Activated CD8-positive, alpha-beta memory T cell treated with anti-CD3 and anti-CD28 coated beads, Interleukin-2, amount 50 U/mL, for 24 hours (primary cell): Measurements from ENCODE around the gene RASA2.
"Not testable (repeated sequence)": the region's sequence is repeated elsewhere in the genome, so short reads cannot be mapped to it uniquely, and the experiment has no call there.

Experiments used
- DNase-seq: peaks from one replicate; pipeline ENCODE4 v3.0.0-alpha.2; 2020; ENCODE audit errors: extremely low read depth

The RASA2 gene

GRCh38 chr3:141532609-141533008 is 45.8 kb downstream of the RASA2 start:
- no peak for DNase-seq

GRCh38 chr3:141536017-141536416 is 49.2 kb downstream of the RASA2 start:
- not testable (repeated sequence) for DNase-seq

GRCh38 chr3:141537856-141538255 is 51.0 kb downstream of the RASA2 start:
- no peak for DNase-seq

- DNase-seq = no peak
Observed at GRCh38 chr3:141538568-141539240, 51.9 kb downstream of the RASA2 start.

DNA sequence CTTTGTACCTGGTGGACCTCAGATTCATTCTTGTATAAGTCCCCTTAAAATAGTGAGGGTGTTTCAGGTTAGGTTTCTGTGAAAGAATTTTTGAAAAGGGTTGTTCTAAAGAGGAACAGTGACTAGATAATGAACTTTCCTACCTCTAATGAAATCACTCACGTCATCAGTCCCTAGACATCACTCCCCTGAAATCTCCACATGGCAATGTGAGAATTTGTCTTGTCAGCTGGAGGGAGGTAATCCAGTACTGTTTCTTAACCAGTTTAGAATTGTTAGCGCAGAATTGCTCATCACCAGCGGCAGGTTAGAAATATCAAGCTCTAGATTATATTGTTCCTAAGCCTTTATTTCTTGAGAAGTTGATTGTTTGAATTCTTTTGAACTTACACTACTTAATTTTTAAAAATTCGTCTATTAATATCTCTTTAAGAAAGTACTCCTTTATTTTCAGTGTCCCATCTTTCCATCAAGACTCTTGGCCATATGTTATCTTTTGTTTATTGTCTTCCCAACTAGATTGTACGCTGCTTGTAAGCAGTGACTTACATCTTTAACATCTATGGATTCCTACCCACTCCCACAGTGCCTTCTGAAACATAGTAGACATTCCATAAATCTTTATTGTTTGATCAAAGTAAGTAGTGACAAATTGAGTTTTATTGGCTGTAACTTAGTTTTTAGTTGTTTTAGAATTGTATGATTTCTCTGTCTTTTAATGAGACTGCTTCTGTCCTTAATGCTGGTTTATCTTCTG is 52.8 kb downstream of the RASA2 start:
- DNase-seq = no peak

- DNase-seq = no peak
Observed at GRCh38 chr3:141540531-141540930, 53.7 kb downstream of the RASA2 start.

DNA sequence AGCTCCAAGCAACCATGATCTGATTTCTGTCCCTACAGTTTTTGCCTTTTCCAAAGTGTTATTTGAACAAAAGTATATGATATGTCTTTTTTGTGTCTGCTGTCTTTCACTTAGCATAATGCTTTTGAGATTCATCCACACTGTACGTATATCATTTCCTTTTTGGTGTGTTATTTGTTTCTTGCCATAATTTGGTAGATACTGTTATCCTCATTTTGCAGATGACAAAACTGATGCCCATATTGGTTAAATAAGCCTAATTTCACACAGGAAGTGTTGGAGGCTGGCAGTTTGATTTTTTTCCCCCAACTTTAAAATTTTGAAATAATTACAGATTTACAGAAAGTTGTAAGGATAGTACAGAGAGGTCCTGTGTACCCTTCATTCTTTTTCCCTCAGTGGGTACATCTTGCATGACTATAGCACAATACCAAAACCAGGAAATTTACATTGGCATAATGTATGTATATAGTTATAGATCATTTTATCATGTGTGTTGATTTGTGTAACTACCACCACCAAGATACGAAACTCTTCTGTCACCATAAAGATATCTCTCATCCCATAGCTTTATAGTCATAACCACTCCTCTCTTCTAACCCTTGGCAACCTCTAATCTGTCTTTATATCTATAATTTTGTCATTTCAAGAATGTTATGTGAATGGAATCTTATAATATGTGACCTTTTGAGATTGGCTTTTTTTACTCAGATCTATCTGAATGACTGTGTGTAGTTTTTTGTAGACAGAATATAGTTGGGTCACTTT is 55.6 kb downstream of the RASA2 start:
- DNase-seq = no peak

- DNase-seq = no peak
Observed at GRCh38 chr3:141542989-141543388, 56.2 kb downstream of the RASA2 start.

- DNase-seq = no peak
Observed at GRCh38 chr3:141544697-141545096, 57.9 kb downstream of the RASA2 start.

GRCh38 chr3:141546081-141546480 is 59.3 kb downstream of the RASA2 start:
- DNase-seq = no peak

DNA sequence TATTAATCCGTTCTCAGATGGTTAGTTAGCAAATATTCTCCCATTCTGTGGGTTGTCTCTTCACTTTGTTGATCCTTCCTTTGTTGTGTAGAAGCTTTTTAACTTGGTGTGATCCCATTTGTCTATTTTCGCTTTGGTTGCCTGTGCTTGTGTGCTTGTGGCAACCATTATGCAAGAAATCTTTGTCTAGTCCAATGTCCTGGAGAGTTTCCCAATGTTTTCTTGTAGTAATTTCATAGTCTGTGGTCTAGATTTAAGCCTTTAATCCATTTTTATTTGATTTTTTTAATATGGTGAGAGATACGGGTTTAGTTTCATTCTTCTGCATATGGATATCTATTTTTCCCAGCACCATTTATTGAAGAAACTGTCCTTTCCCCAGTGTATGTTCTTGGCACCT is 59.8 kb downstream of the RASA2 start:
- no peak for DNase-seq

DNA sequence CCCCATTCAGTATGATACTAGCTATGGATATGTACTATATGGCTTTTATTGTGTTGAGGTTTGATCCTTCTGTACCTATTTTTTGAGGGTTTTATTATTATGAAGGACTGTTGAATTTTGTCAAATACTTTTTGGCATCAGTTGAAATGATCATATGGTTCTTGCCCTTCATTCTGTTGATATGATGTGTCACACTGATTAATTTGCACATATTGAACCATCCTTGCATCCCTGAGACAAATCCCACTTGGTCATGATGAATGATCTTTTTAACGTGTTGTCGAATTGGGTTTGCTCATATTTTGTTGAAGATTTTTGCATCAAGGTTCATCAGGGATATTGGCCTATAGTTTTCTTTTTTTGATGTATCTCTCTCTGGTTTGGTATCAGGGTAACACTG is 61.0 kb downstream of the RASA2 start:
- DNase-seq = no peak

DNA sequence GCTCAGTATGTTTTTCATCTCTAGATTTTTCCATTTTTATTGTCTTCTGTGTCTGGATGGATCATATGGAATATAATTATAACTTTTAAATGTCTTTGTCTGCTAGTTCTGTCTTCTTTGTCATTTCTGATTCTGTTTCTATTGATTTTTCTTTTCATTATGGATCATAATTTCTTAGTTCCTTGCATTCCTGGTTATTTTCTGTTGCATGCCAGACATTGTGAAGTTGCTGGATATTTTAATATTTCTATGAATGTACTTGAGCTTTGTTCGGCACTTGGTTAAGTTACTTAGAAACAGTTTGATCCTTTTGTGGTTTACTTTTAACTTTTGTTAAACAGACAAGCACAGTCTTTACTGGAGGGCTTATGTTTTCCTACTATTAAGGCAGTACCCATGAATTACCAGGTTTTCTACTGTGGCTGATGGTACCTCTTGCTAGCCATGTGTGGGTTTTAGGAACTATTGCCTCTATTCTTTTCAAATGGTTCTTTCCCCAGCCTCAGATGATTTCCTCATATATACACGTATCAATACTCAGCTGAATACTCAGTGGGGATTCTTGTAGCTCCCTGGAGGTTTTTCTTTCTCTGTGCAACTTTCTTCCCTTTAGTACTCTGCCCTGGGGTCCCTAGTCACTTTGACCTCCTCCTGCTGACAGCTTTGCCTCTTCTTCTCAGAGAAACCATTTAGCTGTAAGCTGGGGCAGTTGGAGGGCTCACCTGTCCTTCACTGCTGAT is 64.3 kb downstream of the RASA2 start:
- no peak for DNase-seq

DNA sequence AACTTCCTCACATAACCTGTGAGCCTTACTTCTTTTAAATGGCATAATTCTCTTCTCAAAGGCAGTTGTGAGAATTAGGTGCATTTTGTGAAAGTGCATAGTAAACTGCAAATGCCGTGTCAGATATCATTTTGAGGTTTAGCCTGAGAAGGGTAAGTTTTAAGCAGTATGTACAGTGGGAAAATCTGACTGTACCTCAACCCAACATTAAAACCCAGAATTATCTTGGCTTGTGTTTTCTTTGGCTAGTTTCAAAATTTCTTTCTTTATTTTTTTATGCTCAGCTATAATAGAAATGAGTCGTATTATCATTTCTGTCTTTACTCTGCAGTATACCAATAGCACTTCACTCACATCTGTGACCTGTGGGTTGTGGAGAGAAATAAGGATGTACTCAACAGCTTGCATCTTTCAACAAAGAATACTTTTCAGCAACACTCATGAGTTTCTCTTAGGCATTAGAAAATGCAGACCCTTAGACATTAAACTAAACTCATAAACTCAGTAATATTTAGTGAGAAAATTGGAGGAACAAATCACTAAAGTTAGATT is 65.7 kb downstream of the RASA2 start:
- DNase-seq = no peak

DNA sequence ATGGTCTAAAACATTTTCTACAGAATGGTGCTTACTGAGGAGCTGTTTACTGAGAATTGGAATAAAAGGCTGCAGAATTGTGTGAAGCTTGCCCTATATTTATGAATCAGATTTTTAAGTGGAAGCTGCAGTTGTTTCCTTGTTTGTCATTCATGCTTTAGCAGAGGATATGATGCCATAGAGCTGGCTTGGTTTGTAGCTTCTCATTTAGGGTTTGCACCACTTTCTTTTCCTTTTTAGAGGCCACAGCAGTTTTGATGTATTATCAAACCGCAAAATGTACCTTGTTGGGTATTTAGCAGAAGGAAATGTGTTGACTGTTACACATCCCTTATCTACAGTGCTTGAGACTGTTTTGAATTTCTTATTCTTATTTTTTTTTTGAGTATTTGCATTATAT is 66.2 kb downstream of the RASA2 start:
- DNase-seq = no peak

GRCh38 chr3:141556034-141556433 is 69.2 kb downstream of the RASA2 start:
- no peak for DNase-seq

DNA sequence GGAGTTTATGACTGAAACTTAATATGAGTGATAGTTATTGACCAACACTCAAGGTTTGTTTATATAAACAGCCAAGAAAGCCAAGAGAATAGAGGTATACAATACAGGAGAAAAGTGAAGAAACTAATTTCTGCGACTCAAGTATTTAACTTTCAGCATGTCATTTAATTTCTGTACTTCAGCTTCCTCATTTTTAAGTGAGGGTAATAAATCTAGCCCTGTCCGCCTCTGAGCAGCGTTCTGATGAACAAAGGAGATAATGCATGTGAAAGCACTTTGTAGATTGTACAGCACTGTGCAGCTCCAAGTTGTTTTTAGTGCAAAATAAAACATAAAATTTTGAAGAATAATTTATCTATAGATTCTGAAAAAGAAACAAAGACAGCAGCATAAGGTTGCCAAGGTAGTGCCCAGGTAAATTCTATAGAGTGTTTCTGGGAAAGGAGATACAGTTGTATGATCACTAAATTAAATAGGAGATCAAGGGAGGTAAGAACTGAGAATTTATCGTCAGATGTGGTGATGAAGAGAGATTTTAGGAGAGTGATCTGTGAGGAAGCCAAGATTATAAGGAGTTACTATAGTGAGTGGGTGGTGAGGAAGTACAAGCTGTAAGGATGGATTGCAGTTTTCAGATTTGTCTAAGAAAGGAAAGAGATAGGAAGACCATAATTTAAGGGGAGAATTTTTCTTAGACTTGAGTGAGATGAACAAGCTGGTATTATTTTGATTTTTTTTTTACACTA is 71.3 kb downstream of the RASA2 start:
- no peak for DNase-seq

GRCh38 chr3:141561426-141562034 is 74.7 kb downstream of the RASA2 start:
- no peak for DNase-seq

DNA sequence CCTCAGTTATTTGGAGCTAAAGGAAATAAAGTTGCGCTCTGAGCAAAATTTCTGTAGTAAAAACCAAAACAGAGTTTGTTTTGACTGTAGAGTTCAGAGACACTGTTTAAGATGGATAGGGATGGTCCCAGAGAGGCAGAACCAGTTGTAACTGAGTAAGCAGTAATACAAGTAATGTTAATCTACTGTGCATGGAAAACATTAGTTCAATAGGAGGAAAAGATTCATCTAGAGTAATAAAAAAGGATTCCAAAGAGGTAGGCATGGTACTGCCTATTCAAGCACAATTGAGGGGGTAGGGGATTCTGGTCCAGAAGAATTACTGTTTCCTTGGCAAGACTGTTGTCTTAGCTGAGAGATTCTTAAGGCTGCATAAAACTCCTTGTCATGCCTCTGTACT is 77.4 kb downstream of the RASA2 start:
- no peak for DNase-seq

- DNase-seq = no peak
Observed at GRCh38 chr3:141570068-141570467, 83.2 kb downstream of the RASA2 start.
